HG02884 (cell line): Measurements from ENCODE around the gene SHQ1.
"Not testable (repeated sequence)": the region's sequence is repeated elsewhere in the genome, so short reads cannot be mapped to it uniquely, and the experiment has no call there.

Experiments
- ATAC-seq: cut with Tn5 transposase; IDR thresholded peaks from one replicate; pipeline ENCODE4 v1.9.1; 2021; ENCODE audit warnings: mild to moderate bottlenecking, moderate library complexity; ENCODE audit not compliant: unreplicated experiment

SHQ1 gene

DNA sequence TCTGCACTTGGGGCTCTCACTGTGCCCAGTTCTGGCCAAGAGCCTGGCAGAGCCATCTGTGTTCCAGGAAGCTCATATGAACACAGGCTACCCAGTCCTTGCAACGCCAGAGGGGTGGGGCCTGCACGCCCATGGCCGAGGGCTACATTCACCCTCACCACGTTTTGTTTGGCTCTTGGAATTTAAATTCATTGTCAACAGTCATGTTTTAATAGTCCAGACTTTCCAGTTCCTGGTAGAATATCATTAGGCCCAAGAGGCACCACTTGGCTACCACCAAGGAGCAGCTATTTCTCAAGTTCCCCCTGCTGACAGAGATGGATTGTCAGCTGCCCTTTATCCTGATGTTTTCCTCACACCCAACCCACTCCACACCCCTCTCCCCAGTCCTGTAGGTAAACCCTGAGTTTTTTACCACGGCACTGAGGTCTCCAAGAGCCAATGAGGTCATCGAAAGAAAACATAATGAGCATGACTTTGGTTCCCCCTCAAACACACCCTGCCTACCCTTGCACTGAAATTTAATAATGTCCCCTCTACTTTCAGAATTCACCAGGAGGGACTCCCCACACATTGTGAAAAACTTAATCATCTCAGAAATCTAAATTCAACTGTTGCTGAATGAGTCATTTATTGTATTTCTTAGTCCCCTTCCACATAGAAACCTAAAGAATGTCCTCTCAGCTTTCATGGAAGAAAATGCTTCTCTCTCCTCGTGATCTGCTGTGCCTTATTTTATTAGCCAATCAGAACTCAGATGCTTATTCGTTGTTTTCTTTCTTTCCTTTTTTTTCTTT, 125.1 kb downstream of the SHQ1 start:
- peak; percentile 75 for ATAC-seq

GRCh38 chr3:72721683-72722381, 126.4 kb downstream of the SHQ1 start:
- ATAC-seq, result no peak

GRCh38 chr3:72720566-72720965, 127.7 kb downstream of the SHQ1 start:
- no peak for ATAC-seq

DNA sequence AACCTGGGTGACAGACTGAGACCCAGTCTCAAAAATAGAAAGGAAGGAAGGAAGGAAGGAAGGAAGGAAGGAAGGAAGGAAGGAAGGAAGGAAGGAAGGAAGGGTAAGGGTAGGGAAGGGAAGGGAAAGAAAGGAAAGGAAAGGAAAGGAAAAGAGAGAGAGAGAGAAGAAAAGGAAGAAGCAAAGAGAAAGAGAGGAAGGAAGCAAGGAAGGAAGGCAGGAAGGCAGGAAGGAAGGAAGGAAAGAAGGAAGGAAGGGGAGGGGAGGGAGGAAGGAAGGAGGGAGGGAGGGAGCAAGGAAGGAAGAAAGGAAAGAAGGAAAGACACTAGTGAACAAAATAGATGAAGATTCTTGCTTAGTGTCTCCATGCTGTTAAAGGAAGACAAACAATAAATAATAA, 129.1 kb downstream of the SHQ1 start:
- ATAC-seq, result no peak

GRCh38 chr3:72714135-72714534, 134.1 kb downstream of the SHQ1 start:
- not testable (repeated sequence) for ATAC-seq

GRCh38 chr3:72710471-72710870, 137.8 kb downstream of the SHQ1 start:
- not testable (repeated sequence) for ATAC-seq

DNA sequence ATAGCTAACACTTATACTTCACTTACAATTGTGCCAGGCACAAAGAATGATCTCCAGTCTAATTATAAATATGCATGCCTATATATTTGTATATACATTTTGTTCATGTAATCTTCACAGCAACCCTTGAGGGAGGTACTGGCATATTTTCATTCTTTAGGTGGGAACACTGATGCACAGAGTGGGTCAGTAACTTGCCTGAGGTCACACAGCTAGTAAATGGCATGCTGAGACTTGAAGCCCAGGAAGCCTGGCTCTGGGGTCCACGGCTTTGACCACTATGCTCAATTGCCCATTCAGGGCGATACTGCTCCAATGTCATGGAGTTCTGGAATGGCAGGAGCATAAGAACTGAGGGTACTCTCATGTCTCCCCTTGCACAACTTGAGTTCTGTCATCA, 139.8 kb downstream of the SHQ1 start:
- no peak for ATAC-seq

DNA sequence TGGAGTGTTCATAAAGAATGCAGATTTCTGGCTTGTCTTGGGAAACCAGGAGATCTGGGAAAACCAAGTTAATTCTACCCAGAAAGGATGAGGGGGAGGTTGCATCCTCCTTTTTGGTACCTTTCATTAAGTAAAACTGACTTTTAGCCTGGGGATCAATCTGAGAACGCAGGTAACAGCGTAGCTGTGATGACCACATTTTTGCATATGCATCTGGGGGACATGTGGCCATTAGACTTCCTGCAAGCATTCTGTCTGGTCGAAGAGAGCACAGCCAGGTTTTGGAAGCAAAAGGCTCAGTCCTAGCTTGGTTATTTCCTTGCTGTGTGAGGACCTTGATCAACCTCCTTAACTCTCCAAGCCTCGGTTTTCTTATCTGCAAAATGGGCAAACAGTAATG, 145.2 kb downstream of the SHQ1 start:
- ATAC-seq, result no peak

GRCh38 chr3:72702390-72702789, 145.9 kb downstream of the SHQ1 start:
- ATAC-seq, result no peak

DNA sequence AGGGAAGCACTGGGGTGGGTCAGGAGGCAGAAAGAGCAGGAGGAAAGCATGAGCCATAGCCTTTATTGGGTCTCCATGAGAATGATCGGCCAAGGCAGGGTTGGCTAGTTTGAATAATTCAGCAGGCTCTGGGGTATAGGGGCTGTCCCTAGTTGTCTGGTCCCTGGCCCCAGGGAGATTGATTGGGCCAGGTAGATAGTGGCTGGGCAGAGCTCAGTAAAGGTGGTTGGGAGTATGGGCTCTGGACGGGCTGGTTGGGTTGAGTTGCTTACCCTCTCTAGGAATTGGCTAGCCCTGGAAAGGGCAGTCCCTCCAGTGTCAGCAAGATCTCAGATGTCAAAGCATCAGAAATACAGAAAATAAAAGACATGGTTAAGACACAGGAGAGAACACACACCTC, 148.1 kb downstream of the SHQ1 start:
- ATAC-seq, result no peak

- no peak for ATAC-seq
Measured at GRCh38 chr3:72699631-72700030, 148.6 kb downstream of the SHQ1 start.
